ENCODE data around the gene CACNA1C.
A peak's percentile ranks its signal among the peaks of the same experiment; 100 is the strongest.
"Not testable (repeated sequence)": the region's sequence is repeated elsewhere in the genome, so short reads cannot be mapped to it uniquely, and the experiment has no call there.

Gene CACNA1C

DNA sequence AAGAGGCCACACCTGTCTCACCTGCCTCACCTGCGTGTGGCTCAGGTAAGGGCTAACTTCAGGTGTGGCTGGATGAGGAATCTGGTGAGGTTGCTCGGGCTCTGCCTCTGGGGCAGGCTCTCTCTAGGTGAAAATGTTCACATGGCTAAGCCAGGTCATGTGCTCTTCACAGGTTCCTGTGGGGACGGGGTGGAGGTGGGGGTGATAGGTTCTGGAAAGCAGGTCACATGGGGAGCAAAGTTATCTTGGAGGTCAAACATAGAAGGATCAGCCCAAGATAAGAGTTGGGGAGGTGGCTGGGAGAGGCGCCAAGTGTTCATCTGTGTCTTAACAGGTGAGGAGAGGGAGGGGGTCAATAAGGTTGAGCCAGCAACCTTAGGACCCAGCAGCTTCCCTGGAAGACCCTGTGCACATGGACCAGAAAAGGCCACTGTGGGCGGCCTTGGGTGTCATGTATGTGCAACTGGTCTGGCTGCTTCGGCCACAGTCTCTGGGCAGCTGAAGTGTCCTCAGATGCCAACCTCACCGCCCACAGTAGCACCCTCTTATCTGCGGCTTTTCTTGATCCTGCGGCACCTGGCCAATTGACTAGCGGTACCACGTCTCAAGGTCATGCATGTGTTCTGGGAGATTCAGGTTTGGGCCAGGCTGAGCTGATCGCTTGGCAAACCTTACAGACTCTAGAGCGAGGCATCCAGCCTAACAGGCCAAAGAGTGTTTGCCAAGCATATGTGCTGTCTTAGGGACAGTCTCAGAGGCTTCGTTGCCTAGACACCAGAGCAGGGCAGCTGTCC lies 60.5 kb downstream of the CACNA1C start:
- DNase-seq, result no peak

DNA sequence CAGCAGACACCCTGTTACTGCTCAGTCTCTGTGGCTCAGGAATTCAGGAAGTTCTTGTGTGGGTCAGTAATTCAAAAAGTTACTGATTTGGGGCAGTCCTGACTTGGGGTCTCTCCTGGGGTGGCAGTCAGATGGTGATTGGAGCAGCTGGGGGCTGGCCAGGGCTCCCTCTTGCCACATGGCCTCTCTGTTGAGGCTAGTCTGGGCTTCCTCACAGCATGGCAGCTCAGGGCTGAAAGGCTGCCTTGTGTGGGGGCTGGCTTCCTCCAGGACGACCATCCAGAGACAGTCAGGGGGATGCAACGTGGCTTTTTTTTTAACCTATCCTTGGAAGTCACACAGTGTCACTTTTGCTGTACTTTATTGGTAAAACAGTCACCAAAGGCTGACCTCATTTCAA lies 61.3 kb downstream of the CACNA1C start:
- no peak for DNase-seq

DNA sequence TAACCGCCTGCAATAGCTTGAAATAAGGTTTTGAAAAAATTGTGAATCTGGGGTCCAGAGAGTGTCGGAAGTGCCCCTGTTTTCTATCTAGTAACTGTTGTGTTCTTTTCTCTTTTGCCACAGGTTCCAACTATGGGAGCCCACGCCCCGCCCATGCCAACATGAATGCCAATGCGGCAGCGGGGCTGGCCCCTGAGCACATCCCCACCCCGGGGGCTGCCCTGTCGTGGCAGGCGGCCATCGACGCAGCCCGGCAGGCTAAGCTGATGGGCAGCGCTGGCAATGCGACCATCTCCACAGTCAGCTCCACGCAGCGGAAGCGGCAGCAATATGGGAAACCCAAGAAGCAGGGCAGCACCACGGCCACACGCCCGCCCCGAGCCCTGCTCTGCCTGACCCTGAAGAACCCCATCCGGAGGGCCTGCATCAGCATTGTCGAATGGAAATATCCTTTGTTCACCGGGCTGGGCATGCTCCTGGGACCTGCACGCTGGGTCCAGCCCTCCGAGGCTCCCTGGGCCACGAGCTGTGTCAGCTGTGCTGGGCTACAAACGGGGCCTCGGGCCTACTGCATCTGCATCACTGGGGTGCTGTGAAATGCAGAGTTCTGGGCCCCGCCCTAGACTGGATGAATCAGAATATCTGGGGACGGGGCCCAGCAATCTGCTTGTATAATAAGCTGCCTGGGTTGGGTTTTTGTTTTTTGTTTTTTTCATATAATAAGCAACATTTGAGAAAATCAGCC lies 62.5 kb downstream of the CACNA1C start:
- DNase-seq, result no peak

DNA sequence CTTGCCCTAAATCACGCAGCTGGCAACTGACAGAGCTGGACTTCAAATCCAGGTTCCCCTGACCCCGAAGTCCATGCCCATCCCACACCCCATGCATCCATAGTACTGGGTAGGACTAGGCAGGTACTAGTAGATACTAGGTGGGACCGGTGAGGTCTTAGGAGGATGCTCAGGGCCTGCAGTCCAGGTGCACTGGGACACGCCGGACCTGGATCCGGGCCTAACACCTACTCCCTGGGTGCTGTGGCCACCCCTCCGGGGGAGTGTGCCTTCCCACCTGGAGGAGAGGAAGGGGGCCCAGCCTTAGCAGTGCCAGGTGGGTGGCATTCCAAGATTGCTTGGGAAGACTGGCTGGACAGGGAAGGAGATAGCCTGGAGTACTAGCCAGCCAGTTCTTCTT lies 64.8 kb downstream of the CACNA1C start:
- no peak for DNase-seq

DNA sequence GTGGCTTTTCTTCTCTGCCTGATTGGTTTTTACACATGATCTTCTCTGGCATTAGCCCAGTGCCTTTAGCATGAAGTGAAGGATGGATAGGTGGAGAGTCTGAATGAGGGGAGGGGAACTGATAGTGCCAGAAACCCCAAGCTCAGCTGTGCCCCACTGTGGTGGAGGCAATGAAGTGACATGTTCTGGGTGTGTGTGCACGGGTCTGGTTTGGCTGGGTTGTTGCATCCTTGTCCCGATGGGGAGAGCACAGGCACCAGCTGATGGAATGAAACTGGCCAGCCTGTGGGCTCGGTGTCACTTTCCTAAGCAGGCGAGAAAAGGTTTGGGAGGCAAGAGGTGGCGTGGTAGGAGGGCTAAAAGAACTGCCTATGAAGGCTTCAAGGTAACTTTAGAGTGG lies 65.3 kb downstream of the CACNA1C start:
- DNase-seq, result no peak

DNA sequence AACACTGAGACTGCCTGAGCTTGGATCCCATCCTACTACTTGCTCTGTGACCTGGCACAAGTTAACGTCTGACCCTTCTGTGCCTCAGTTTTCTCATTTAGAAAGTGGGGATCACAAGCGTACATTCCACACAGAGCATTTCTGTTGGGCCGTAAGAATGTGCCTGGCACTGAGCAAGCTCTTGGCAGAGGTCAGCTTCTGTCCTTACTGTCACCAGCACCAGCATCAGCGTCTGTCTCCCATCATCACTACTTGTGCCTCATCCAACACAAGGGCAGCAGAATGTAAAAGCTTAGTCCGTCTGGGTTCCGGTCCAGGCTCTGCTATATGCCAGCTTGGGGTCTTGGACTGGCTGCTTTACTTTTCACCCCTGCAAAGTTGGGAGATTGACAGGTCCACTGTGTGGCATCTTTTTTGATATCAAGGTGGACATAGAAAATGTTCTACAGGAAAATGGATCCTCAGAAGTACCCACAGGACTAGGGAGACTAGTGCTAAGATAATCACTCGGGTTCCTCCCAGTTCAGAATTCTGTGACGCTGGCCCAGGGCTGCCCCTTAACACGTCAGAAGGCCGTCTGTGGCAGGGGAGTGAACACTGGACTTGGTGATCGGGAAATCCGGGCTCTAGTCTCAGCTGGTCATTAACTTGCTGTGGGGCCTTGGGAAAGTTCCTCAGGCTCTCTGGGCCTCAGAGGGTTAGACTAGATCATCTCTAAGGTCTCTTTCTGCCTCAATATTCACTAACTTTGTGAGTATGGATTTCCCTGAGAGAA lies 65.9 kb downstream of the CACNA1C start:
- no peak for DNase-seq

DNA sequence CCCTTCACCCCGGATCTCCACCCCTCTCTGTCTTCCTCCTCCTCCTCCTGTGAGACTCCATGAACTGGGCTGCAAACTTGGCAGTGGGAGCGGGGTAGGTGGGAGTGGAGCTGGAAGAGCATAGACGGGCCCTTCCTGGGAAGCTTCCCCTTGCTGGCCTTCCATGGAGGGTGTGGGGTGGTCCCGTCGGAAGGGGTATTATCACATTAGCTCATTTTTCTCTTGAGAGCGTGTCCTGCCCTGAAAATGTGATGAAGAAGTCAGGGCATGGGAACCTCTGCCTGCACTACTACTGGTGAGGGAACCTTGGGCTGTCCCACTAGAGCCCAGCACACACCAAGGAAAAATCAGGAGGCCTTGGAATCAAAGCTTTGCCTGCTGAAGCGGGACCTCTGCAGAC lies 66.5 kb downstream of the CACNA1C start:
- DNase-seq, result no peak

DNA sequence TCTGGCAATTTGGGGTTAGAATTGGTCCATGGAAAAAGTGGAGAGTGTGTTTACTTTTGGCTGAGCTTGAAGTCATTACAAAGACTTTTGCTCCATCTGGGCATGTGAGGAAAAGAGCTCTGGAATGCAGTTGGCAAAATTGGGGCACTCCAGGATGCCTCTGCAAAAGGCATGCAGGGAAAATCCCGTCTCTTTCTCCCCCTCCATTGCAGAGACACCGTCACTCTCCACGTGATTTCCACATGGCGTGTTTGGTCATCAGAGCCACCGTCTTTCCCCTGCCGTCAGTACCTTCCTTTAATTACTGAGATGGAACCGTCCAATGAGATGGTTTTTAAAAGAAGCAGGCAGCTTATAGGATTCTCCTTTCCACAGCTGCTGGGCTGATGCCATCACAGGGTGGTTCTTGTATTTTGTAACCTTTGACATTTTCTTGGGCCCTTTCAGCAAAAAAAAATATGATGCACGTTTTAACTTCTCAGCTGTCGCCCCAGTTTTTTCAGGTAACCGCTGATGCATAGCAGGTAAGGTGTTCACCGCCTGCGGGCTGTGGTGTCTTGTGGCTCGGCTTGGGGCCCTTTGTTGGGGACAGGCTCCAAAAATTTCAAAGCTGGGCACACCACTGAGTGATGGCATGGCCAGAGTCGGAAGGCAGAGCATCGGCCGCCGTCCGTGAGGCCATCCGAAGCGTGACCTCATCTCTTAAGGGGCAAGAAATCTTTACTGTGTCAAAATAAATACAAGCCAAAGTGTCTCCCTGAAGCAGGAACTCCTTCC lies 68.4 kb downstream of the CACNA1C start:
- no peak for DNase-seq

DNA sequence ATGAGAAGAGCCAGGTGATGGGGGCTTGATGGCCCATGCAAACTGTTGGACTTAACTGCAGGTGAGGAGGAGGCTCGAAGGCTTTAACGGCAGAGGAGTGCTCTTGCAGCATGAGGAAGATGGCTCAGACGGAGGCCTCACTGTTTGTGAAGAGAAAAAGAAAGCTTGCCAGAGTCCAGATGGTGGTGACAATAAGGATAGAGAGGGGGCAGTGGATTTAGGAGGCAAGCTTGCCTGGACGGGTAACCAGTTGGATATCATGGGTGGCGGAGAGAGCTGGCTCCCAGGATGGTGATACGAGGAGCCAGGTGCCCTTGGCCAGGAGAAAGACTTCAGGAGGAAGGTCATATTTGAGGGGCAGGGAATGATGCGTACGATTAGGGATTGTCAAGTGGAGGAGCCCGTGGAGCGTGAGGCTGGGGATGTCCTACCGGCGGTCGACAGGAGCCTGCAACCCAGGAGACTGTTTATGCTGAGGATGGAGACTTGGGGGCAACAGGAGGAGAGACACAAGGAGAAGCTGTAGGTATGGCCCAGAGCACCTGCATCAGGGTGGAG lies 71.8 kb downstream of the CACNA1C start:
- no peak for DNase-seq

DNA sequence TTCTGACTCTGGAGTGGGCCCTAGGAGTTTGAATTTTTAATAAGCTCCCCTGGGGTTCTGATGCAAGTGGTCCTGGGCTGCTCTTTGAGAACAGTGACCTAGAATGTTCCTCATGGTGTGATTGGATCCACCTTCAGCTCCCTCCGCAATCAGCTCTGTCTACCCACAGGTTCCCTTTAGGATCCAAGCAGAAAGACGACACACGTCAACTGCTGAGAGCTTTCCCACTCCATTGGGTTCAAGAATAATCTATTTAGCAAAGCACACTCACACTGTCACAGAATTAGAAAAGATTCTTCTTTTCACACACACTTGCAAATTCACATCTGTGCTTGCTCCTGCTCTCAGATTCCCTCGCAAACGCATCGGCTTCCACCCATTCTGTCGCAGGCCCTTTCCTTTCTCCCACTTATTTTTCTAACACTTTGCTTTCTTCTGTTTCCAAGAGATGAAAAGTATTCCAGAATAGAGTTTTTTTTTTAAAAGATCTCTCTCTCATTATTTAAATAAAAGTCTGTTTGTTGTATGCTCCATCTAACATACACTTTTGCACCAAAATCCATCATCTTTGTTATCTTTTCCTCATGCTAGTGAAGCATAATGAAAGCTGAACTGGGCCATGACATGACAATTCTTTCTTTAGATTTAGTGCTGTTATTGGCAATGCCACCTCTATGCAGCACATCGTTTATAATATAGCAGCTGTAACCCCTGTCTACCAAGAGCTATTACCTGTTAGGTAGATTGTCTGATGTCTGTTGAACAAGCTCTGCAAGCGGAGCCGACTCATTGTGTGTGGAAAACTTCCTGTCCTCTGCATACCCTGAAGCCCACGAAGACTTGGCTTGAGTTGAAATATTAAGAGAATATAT lies 73.1 kb downstream of the CACNA1C start:
- no peak for DNase-seq

DNA sequence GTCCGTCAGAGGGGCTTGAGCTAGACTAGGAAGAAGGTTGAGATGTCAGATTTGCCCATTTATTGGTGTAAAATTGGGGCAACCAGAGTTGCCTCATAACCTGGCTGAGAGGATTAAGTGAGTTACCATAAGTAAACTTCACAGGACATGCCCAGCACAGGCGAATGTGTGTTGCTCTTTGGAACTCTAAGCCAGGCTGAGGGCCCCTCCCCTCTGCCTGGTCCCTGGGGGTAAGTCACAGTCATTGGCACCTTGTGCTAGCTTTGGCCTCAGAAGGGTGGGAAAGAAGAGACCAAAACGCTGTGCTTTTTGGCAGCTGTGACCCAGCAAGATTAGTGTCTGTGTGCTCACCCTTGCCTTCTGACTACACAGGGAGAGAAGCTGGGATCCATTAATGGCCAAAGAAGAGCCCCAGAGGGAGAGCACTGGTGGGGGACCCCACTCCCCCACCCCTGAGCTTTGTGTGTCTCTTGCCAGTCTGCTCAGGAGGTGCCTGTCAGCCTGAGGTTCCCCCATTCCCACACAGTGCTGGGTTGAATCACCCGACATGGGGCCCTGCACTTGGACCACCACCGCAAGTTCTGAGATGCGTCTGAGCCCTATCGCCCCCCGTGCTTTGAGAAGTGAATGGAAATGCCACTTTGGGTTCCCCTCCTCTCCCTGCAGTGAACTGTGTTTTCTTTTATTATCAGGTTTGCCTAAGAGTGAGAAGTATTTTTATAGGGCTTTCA lies 74.1 kb downstream of the CACNA1C start:
- no peak for DNase-seq

DNA sequence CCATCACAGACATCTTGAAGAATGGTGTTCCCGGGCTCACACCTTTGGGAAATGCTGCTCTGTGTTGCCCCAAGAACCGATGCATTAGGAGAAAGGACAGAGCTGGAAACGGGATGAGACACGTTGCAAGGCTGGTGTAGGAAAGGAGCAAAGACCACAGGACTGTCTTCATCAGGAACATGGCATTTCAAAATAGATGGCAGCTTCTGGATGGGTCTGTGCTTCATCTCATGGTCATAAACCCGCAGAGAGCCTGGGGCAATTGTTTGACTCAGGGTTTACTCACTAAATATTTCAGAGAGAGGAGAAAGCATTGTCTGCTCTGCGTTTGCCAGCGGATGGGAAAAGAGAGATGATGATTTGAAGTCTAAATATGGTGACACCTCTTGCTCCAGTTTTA lies 76.3 kb downstream of the CACNA1C start:
- peak; percentile 80 for DNase-seq

DNA sequence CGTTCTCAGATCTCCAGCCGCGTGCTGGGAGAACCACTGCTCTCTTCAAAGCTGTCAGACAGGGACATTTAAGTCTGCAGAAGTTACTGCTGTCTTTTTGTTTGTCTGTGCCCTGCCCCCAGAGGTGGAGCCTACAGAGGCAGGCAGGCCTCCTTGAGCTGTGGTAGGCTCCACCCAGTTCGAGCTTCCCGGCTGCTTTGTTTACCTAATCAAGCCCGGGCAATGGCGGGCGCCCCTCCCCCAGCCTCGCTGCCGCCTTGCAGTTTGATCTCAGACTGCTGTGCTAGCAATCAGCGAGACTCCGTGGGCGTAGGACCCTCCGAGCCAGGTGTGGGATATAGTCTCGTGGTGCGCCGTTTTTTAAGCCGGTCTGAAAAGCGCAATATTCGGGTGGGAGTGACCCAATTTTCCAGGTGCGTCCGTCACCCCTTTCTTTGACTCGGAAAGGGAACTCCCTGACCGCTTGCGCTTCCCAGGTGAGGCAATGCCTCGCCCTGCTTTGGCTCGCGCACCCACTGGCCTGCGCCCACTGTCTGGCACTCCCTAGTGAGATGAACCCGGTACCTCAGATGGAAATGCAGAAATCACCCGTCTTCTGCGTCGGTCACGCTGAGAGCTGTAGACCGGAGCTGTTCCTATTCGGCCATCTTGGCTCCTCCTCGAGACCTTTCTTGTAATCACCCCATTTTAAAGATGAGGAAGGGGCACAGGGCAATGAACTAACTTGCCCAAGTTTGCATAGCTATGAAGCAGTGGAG lies 83.1 kb downstream of the CACNA1C start:
- not testable (repeated sequence) for DNase-seq

DNA sequence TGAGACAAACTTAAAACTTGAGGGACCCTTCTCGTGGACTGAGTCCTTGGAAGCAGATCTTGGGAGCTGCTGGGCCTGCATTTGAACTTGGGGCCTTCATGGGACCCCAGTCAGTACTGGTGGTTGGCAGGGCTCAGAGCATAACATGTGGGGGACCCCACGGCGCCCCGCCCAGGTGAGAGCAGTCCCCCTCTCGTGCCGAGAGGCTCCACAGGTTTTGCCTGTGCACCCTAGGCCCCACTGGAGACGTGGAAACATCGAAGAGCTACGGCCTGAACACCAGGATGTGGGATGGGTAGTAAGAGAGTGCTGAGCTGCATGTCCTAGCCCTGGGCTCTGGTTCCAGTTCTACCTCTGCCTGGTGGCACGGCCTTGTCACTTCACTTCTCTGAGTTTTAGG lies 84.1 kb downstream of the CACNA1C start:
- no peak for DNase-seq

DNA sequence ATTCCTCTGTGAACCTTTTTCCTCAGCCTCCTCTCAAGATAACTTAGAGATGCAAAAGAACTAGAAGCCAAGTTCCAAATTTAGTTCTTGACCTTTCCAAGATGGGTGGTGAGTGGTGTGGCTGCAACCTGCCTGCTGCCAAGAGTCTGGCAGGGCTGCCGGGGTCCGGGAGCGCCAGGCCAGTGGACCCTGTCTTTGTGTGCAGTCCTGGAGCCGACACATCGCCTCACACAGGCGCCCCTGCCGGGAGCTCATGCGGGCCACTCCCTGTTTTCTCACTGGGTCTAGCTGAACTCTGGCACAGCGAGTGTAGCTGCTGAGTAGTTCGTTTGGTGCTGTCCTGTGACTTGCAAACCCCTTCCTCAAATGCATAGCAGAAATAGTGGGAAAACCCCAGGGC lies 84.9 kb downstream of the CACNA1C start:
- no peak for DNase-seq

DNA sequence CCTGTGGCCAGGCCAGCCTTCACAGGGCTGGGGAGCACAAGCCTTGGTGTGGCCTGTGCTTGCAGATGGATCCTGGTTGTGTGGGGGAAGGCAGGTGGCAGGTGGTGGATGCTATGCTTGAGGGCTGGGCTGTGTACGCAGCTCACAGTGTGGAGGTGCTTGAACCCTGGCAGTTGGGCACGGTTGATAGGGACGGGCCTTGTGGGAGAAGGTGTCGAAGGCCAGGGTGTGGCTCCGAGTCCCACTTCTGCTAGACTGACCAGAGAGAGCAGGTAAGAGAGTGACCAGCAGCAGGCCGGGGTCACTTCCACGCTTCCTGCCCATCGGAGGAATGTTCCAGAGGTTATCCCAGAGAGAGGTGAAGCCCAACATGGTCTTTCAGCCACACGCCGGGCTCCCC lies 85.5 kb downstream of the CACNA1C start:
- DNase-seq, result no peak

DNA sequence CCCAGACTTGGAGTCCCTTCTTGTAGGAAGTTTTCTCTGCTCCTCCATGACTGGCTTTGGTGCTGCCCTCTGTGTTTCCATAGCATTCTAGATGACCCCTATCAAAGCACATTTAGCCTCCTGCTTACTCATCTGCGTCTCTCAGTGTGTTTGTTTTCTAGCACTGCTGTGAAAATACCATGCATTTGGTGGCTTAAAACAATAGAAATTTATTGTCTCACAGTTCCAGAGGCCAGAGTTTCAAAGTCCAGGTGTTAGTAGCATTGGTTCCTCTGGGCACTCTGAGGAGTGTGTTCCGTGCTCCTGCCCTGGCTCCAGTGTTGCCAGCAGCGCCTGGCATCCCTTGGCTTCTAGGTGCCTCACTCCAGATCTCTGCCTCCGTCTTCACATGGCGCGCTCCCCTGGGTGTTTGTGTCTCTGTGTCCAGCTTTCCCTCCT lies 86.1 kb downstream of the CACNA1C start:
- DNase-seq, result no peak

DNA sequence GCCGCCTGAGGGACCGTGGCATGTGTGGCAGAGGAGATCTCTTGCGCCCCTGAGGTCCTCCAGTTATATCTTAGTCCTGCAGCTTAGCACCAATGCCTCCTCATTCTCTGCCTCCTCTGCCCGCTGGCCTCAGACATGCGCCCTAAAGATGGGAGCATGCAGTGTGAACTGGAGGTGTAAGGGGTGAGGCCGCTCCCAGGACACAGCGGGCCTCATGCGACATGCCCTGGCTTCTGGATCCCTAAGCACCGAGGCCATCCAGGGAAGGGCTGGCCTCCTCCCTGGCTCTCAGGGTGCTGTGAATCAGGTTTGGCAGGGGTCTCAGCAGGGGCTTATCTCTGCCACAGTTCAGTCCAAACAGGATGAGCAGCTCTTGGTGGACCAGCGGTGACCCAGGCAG lies 86.9 kb downstream of the CACNA1C start:
- no peak for DNase-seq

DNA sequence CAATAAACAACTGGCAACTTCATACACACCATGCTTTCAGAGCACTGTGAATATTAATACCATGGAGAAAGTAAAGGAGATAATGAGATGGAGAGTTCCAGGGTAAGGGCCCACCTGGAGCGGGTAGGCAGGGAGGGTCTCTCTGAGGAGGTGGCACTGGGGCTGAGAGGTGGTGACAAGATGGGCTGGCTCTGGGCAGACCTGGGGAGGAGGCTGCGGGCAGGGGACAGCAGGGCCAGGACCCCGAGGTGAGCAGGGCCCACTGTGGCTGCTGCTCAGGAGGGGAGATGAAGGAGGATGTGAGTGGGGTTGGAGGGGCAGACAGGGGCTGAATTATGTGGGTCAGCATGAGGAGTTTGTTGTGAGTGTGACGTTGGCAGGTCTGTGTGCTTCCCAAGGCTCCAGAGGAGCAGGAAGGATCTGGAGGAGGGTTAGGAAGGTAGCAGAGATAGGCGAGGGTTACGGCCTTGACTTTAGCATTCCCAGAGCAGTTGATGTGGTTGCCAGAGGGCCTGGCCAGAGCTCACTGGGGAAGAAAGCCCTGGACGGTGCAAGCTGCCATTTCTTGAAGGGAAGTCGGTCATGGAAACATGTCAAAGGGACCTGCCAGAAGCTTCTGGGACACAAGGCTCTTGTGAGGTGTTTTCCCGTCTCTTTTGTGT lies 88.2 kb downstream of the CACNA1C start:
- DNase-seq, result no peak
